NCI-H128 (cell line): ENCODE data around the gene NANOS3.
A peak's percentile ranks its signal among the peaks of the same experiment; 100 is the strongest.

ENCODE experiments used
- DNase-seq: peaks from one replicate; lab custom pipeline; 2025; ENCODE audit not compliant: unreplicated experiment; lab: John Stamatoyannopoulos, UW

The NANOS3 gene

DNA sequence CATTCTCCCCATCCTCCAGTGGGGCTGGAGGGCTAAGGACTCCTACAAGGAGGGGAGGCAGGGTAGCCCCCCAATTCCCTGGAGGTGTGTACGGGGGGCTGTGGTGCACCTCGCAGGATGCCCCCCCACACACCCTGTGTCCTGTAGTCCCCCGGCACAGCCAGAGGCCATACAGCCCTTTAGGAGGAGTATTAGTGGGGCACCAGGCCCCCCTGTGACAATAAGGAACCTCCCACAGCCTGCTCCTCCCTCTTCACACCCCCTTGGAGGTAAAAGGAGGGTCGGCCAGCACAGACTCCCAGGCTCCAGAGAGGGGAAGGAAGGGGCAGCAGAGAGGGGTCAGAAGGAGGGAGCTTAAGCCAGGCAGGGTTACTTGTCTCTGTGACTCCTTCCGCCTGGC, at the start of gene NANOS3:
Gene NANOS3, plus strand, starts transcription at position 301 of the 400 bp plus-strand sequence. CDS start 115 bp downstream, outside the sequence.
- DNase-seq: no peak

DNA sequence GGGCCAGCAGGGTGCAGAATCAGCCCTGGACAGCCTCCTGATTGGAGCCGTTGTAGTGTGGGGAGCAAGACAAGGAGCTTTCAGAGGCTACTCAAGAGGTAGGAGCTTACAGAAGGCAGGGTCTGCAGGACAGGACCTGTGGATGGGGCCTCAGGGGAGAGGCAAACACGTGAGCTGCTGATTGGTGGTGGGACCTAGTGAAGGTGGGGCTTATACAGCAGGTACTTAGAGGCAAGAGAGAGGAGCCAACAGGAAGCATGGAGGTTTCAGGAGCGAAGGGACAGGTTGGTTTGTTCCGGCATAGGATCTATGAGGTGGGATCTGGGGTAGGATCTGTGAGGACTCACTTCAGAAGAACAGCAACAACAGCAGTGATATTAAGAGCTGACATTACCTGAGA, 49.3 kb upstream of the NANOS3 start:
- DNase-seq: no peak

DNA sequence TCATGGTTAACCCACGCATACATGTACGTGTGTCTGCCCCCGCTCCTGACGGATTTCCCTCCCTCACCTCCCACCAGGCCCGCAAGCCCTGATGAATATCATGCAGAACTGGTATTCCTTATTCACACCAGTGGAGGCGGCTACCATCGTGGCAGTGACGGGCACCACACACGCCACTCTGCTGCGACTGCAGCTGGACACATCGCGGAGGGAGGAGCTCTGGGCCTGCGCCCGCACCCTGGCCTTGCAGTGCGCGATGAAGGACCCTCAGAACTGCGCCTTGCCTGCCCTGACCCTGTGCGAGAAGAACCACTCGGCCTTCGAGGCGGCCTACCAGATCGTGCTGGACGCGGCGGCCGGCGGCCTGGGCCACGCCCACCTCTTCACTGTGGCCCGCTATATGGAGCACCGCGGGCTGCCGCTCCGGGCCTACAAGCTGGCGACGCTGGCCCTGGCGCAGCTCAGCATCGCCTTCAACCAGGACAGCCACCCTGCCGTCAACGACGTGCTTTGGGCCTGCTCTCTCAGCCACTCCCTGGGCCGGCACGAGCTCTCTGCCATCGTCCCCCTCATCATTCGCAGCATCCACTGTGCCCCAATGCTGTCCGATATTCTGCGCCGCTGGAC, 46.7 kb upstream of the NANOS3 start:
- no peak for DNase-seq

DNA sequence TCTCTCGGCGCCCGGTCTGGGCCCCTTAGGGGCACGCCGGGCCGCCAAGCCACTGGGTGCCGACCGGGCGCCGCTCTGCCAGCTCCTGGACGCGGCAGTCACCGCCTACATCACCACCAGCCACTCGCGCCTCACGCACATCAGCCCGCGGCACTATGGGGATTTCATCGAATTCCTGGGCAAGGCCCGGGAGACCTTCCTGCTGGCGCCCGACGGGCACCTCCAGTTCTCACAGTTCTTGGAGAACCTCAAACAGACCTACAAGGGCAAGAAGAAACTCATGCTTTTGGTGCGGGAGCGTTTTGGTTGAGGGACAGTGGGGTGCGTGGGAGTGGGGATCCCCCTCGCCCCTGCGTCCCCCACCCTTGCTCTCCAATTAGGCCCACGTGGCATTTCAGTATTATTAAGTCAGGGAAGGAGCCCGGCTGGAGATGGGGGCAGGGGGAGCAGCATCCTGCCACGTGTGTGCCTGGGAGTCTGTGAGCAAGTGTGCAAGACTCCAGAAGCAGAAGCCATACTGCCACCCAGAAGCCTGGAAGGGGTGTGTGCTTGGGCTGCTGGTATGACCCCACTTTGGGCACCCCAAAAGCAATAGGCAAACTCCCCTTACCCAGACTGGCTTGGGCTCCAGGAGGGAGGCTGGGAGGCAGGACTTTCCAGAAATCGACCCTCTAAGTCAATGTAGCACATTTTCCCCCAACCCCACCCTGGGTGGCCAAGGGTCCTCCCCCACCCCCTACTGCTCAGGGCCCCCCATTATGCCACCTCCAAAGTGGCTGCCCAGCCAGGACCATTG, 46.0 kb upstream of the NANOS3 start:
- no peak for DNase-seq

DNA sequence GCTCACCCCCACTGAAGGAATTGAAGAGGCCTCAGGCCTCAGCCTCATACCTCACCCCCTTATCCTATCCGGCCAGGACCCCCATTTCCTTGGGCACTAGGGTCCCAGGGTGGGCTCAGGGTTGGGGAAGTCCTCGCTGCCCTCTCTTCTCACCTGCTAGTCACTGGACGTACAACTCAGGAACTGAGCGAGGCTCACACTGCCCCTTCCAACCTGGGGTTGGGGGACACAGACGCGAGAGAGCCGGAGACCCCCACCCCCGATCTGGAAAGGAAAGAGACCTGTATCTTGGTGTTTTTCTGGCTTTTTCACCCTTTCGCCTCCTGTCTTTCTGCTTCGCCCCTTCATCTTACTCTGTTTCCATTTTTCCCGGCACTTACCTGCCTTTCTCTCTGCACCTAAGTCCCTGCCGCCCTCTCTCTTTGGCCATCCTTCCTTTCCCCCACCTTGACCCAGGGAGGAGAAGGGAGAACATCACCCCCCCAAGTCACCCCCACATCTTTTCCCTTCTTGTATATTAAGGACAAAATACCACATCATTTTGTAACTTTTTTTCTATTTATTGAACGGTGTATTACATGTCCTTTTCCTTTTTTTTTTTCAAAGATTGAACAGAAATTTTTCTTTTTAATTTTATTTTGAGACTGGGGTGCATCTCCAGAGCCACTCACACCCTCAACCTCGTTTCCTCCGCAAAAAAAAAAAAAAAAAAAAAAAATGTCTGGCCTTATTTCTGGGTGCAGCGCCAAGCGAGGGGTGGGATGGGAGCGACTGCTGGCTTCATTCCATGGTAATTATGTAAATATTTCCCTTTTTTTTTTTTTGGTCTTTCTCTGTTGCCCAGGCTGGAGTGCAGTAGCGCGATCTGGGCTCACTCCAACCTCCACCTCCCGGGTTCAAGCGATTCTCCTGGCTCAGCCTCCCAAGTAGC, 45.1 kb upstream of the NANOS3 start:
- DNase-seq: no peak

DNA sequence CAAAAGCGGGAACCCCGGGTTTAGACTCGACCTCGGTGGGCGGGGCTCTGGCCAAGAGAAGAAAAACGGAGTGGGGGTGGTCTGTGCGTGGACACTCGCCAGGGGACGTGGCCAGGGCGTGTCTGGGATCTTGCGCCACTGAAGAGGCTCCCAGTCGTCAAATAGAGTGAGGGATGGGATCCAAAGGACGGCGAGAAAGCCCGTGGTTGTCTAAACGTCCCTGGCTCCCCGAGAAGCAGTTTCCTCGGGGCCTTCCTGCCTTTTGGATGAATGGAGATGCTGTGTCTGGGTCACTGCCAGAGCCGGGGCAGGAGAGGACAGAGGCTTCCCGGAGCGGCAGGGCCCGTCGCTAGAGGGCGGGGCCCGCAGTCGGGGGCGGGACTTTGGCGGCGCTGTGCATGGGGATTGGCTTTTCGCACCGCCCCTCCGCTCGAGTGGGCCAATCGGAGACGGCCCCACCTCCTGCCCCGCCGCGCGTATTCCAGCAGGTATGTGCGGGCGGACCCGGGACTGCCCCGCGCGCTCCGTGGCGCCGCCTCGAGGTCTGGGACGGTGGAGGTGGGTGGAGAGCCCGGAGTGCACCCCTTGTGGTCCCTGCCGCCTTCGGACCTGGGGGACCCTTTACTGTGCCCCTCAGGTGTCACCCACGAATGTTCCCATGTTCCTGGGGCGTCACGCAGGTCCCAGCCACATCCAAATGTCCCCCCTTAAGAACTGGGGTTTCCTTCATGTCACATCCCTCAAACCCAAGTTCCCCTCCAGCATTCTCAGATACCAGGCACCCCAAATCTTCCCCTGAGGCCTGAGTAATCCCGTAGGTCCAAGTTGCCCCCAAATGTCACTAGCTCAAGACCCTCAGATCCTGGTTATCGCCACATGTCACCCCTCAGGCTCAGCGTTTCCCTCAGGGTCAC, 43.3 kb upstream of the NANOS3 start:
- peak; percentile 72 for DNase-seq

DNA sequence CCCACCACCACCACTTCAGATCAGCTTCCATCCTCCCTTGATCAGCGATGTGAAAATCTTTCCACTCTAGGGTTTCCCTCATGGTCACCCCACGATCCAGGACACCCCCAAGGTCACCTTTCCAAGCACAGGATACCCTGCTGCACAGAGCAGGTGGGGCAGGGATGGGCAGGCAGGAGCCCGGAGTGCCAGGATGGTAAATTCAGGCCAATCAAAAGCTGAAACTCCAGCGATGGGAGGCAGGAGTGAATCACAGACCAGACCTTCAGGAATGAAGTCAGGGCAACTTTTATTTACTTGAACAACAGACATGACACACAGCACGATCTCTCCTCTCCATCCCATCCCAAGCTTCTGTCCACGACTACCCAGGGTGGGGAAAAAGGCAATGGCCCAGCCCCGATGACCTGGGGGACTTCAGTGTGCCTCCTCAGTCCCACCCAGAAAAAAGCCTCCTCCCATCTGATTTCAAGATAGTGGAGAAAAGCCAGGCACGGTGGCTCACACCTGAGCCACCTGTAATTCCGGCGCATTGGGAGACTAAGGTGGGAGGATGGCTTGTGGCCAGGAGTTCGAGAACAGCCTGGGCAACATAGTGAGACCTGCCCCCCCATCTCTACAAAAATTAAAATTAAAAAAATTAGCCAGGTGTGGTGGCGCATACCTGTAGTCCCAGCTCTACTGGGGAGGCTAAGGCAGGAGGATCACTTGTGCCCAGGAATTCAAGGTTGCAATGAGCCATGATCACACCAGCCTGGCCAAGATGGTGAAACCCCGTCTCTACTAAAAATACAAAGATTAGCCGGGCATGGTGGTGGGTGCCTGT, 42.5 kb upstream of the NANOS3 start:
- no peak for DNase-seq

DNA sequence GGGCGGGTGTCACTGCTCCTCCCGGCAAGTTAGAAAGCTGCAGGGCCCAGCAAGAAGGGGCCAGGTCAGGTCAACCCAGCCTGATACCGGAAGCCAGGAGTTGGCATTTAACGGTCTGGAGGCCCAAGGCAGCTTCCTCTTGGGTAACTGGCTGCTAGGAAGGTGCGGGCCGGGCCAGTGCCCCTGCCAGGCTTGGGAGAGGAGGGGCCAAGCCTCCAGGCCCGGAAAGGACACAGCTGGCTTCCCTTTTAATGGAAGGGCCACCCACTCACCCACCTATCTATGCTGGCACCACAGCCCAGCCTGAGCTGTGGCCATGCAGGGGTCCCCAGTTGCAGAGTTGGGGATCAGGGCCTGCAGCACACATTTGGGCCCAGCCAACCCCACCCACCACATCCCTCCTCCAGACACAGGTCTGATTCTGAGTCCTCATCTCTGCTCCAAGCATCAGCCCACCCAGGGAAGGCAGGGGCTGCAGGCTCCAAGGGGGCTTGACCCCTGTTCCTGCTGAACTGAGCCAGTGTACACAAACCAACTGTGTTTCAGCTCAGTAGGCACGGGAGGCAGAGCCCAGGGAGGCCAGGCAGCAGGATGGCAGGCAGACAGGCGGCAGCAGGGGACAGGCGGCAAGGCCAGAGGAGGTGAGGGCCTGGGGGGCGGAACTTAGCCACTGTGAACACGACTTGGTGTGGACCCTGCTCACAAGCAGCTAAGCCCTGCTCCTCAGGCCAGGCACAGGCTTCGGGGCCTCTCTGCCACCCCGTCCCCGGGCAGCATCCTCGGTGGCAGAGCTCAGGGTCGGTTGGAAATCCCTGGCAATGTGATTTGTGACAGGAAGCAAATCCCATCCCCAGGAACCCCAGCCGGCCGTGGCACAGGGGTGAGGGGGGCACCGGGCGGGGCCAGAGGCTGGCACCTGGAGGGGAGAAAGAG, 40.9 kb upstream of the NANOS3 start:
- no peak for DNase-seq

DNA sequence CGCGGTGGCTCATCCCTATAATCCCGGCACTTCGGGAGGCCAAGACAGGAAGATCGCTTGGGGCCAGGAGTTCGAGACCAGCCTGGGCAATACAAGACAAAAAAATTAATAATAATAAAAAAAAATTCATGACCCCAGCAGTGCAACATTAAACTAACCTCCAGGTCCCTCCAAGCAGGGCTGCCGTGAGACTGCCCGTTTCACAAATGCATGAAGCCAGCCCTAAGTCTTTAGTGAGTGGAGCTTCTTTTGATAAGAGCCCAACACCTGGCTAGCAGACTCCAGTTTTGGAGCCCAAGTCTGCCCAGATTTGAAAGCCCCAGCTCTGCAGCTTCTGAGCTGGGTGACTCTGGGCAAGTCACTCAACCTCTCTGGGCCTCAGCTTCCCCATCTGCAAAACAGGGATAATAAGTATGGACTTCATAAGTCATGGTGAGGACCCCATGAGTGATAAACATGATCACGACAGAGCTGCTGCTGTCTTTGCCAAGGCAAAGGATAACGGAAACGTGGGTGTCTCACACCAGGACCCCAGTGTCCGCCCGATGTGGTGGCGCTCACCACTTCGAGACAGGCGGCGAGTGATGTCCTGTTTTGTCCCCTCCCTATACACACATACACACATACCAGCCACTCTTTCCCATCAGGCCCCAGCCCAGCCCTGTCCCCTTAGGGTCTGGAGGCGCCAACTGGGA, 38.4 kb upstream of the NANOS3 start:
- DNase-seq: no peak

DNA sequence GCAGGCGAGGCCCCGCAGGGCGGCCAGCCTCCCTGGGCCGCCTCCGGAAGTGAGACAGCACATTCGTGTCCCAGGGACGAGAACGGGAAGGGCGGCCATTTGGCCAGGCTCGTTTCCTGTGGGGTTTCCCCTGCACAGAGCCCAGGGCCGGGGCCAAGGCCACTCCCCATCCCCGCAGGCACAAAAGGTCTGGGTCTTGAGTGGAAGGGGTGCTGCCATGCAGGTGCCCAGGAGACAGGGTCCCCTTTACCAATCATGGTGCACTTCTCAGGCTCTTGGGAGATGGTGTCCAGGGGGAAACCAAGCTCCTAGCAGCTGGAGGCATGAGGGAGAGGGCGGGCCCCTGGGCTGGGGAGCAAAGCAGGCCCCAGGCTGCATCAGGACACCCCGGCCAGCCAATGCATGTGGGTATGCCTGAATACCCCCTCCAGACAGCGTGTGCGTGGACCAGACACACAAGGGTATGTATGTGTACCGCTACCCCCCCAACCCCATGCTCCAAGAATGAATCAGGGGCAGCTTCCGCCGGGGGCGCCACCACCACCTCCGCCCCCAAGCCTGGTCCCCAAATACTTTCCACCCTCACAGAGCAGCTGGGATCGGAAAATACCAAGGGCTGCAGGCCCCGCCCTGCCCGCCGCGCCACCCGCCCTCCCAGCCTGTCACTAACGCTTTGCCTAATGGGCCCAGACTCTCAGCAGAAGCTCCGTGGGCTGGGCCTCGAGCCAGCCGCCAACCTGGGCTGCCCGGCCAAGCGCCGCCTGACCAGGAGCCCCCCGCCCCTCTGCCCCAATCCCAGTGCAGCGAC, 37.6 kb upstream of the NANOS3 start:
- no peak for DNase-seq

DNA sequence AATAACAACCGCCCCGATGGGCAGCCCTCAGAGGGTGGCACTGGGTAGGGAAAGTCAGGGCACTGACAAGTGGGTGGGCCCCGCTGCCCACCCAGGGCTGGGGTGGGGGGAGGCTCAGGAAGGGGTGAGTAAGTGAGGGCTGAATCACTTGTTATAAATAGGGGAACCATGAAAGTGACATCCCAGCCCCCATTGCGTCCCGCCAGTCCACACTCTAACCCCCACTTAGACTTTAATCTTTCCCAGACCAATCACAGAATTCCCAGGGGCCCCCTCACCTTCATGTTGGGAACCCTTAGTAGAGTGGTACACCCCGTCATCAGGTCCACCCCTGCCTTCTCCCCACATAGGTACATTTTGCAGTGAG, 37.0 kb upstream of the NANOS3 start:
- no peak for DNase-seq

DNA sequence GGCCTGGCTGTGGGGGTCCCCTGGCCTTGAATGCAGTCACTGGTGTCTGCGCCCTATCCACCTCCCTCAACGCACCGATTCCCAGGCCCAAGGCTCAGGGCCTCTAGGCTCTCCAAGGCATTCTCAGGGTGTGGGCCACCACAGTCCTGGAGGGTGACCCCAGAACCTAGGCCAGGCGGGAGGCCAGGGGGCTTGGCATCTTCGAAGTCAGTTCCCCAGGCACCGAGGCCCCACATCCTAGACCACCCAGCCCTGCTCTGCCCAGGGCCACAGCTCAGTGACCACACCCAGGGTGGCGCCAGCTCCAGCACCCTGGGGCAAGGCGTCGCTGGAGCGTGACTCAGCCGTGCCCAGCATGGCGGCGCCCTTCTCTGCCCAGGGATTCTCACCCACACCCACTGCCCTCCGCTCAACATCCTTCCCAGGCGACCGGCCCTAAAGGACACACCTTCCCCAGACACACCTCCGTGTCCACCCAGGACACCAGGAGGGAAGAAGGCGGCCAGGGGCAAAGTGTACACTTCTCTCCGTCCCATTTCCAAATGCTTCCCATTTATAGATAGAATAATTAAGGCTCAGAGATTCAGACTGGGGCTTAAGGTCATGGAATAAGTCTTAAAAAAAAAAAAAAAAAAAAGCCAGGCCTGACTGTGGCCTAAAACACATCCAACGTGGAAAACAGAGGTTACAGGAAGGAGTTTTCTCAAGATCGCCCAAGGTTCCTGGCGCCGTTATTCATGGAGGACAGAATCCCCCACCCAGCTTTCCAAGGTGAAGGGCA, 36.4 kb upstream of the NANOS3 start:
- no peak for DNase-seq

DNA sequence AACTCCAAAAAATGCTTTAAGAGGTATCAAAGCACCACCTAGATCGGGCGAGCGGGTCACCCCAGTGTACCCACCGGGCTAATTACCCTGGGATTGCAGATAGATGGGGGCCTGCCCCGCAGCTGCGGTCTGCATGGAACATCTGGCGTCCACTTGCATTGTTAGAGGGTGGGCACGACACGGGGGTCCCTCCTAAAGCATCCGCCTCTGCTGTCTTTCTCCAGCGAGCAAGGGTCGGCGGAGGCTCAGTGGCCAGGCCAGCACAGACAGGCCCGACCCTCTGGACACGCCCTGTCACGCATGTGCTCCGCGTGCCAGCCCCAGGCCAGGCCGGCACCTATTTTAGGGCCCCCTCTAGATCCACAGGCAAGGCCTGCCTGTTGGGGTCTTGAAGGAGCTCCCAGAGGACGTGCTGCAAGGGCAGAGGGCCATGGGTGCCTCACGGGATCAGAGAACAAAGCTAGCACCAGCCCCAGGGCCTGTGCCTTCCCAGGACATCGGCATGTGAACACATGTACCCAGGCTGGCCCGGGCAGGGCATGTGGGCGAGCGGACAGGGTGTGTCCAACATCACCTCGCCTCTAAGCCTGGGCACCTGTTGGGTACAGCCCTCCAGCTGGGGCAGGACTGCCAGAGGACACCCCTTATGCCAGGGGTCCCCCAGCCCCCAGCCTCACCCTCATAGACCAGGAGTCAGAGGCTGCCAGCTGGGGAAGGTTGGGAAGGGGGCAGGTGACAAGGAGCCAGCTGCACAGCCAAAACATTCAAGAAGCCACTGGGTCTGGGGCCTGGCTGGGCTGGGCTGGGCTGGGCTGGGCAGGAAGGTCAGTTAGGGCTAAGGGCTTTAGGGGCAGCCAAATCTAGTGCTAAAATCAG, 35.6 kb upstream of the NANOS3 start:
- DNase-seq: no peak

DNA sequence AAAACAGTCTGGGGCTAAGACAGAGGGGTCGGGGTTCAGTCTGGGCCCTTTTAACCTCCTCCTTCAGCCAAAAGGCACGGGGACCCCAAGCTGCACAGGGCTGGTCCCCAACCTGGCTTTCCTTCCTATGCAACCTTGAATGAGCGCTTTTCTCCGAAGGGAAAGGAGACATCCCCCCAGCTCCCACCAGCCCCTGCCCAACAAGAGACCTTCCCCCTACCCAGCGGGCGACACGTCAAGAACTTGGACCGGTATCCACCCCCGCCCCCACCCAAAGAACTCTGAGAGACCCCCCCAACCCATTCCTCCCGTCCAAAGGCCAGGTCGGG, 35.0 kb upstream of the NANOS3 start:
- no peak for DNase-seq

DNA sequence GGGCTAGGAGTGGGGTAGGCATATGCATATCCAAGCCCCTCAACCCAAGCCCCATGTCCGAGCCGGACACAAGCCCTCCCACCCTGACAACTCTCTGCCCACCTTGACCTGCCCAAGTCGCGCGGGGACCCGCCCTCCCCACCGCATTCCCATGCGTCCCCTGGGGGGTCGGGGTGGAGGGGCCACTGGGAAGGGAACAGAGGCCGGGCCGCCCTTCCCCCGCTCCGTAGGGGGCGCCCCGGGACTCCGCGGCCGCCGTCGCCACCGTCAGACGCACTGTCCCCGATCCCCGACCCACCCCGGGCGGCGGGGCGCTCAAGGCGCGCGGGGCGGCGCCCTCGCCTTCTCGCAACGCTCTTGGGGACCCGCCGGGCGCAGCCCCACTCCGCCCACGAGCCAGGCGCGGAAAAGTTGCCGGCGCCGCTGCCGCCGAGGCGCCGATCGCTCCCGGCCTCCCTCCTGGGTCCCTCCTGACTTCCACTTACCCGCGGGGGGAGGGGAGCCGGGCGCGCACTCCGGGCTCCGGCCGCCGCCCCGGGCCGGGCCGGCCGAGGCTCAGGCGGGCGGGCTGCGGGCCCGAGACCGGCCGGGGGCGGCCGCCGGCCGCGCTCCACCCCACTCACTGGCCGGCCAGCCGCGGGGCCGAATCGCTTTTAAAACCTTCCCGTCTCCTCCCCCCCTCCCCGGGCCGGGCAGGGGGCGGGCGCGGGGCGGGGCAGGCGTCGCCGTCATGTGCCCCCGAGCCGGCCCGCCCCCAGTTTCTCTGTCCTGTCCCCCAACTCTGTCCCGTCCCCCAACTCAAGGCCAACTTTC, 34.4 kb upstream of the NANOS3 start:
- no peak for DNase-seq
